HCT116 (cell line): Measurements from ENCODE around the gene HINT1. TPM values are rescaled to one million over a fixed set of nuclear protein-coding genes. Genes with fewer than 3 reads are reported as not detected.

Experiments
- ATAC-seq: fragments of 200-7000 bp; cut with Tn5 transposase; 2 replicates; pipeline ENCODE4 v1.9.1; 2020; ENCODE audit warnings: mild to moderate bottlenecking, moderate library complexity
- BruUV-seq: library from RNA; stranded (reverse); fragments of 400-500 nt; replicated peaks from 2 replicates; lab custom pipeline; 2021; lab: Mats Ljungman, UMichigan
- CTCF ChIA-PET: fragments of 300-600 bp; sonication (Branson Sonifier 250); formaldehyde crosslinking; loops from one replicate; lab custom pipeline; 2021; ENCODE audit warnings: antibody characterized with exemption; lab: Charles Lee
- POLR2A ChIA-PET: fragments of 300-600, 350-600 bp; sonication (Branson Sonifier 250); formaldehyde crosslinking; loops from one replicate; lab custom pipeline; 2021; ENCODE audit warnings: antibody characterized with exemption; lab: Charles Lee
- RAD21 ChIA-PET, 2 experiments: fragments of 300-600 bp; sonication (Branson Sonifier 250); formaldehyde crosslinking; loops; one replicate each; lab custom pipeline; 2023; ENCODE audit warnings: low total read pairs in 2 of 2; ENCODE audit not compliant: uncharacterized antibody in 2 of 2, unreplicated experiment in 2 of 2, low non-redundant PET in 1 of 2; lab: Charles Lee
- DNase-seq: peaks from one replicate; pipeline ENCODE4 v3.0.0-alpha.2; 2010; ENCODE audit warnings: low read depth, low spot score
- H2AFZ ChIP-seq: fragments of 200-600 bp; shearing (Covaris generic), sonication (generic); 2 replicates; pipeline ENCODE4 v1.6.1; 2017; ENCODE audit warnings: low read depth, mixed run types, mixed read lengths, antibody characterized with exemption, low read length; ENCODE audit not compliant: poor library complexity, severe bottlenecking
- H3K27ac ChIP-seq: 2 replicates; pipeline ENCODE4 v1.5.1; 2012; ENCODE audit warnings: low read depth, low read length
- H3K27me3 ChIP-seq: fragments of 200-600 bp; sonication (generic); 2 replicates; pipeline ENCODE4 v1.6.1; 2016; ENCODE audit warnings: mixed run types, low read length, mixed read lengths; ENCODE audit not compliant: insufficient read depth
- H3K36me3 ChIP-seq, 2 experiments: fragments of 200-500 bp in 1 of 2; fragments of 200-600 bp in 1 of 2; sonication (Bioruptor generic) in 1 of 2; sonication (generic) in 1 of 2; 2 replicates each; pipeline versions ENCODE4 v1.5.1 to v1.6.1; 2014 to 2016; ENCODE audit warnings: low read length in 2 of 2, inconsistent platforms in 1 of 2, mixed read lengths in 1 of 2, mixed run types in 1 of 2; ENCODE audit not compliant: insufficient read depth in 2 of 2, control insufficient read depth in 1 of 2
- H3K4me1 ChIP-seq, 2 experiments: fragments of 200-600 bp in 1 of 2; sonication (generic) in 1 of 2; 2 replicates each; pipeline versions ENCODE4 v1.5.1 to v1.6.1; 2012 to 2017; ENCODE audit warnings: low read length in 2 of 2, inconsistent platforms in 1 of 2, mild to moderate bottlenecking in 1 of 2, mixed read lengths in 1 of 2, mixed run types in 1 of 2, moderate library complexity in 1 of 2; ENCODE audit not compliant: insufficient read depth in 2 of 2, control insufficient read depth in 1 of 2
- H3K4me2 ChIP-seq: fragments of 200-600 bp; sonication (generic); 2 replicates; pipeline ENCODE4 v1.6.1; 2017; ENCODE audit warnings: mixed run types, low read length, mixed read lengths
- H3K4me3 ChIP-seq, 2 experiments: fragments of 200-600 bp in 1 of 2; sonication (generic) in 1 of 2; replicated peaks in 1 of 2; 2 replicates each; pipeline ENCODE4 v1.5.1; 2011 to 2016; ENCODE audit warnings: low read length in 2 of 2, control low read depth in 1 of 2, low read depth in 1 of 2, mild to moderate bottlenecking in 1 of 2, mixed read lengths in 1 of 2, mixed run types in 1 of 2
- H3K79me2 ChIP-seq: fragments of 200-600 bp; sonication (generic); 2 replicates; pipeline ENCODE4 v1.6.1; 2017; ENCODE audit warnings: mild to moderate bottlenecking, mixed run types, low read length, moderate library complexity, mixed read lengths; ENCODE audit not compliant: insufficient read depth
- H3K9ac ChIP-seq: fragments of 200-600 bp; sonication (generic); 2 replicates; pipeline ENCODE4 v1.6.1; 2016; ENCODE audit warnings: low read length, mixed read lengths
- H3K9me2 ChIP-seq: fragments of 200-600 bp; sonication (generic), shearing (Covaris generic); 2 replicates; pipeline ENCODE4 v1.6.1; 2017; ENCODE audit warnings: mixed run types, mild to moderate bottlenecking, moderate library complexity; ENCODE audit not compliant: insufficient read depth
- H3K9me3 ChIP-seq, 2 experiments: fragments of 200-500 bp in 1 of 2; fragments of 200-600 bp in 1 of 2; sonication (Bioruptor generic) in 1 of 2; sonication (generic) in 1 of 2; 2 replicates each; pipeline ENCODE4 v1.6.1; 2014 to 2017; ENCODE audit warnings: low read length in 2 of 2, mixed read lengths in 2 of 2, inconsistent platforms in 1 of 2, low read depth in 1 of 2, mild to moderate bottlenecking in 1 of 2, mixed run types in 1 of 2, moderate library complexity in 1 of 2; ENCODE audit not compliant: control insufficient read depth in 1 of 2, insufficient read depth in 1 of 2
- H4K20me1 ChIP-seq: fragments of 200-600 bp; sonication (generic), shearing (Covaris generic); 2 replicates; pipeline ENCODE4 v1.6.1; 2017; ENCODE audit warnings: mixed run types, mild to moderate bottlenecking, moderate library complexity; ENCODE audit not compliant: insufficient read depth
- ATF3 ChIP-seq: IDR thresholded peaks from 2 replicates; pipeline ENCODE4 v1.6.1; 2012
- CEBPB ChIP-seq: IDR thresholded peaks from 2 replicates; pipeline ENCODE4 v1.6.1; 2012; ENCODE audit warnings: low read depth
- CTCF ChIP-seq, 3 experiments: fragments of 200-600 bp in 1 of 3; sonication (generic) in 1 of 3; IDR thresholded peaks in 2 of 3; conservative IDR thresholded peaks in 1 of 3; 2 replicates each; pipeline ENCODE4 v1.5.1; 2012 to 2017; ENCODE audit warnings: low read depth in 2 of 3, low read length in 2 of 3, antibody characterized with exemption in 1 of 3, borderline replicate concordance in 1 of 3, control low read depth in 1 of 3, mild to moderate bottlenecking in 1 of 3, mixed read lengths in 1 of 3, mixed run types in 1 of 3, moderate library complexity in 1 of 3; ENCODE audit not compliant: insufficient read depth in 1 of 3
- ELF1 ChIP-seq: IDR thresholded peaks from 2 replicates; pipeline ENCODE4 v1.6.1; 2012; ENCODE audit warnings: low read depth, borderline replicate concordance
- EZH2 ChIP-seq: fragments of 200-600 bp; sonication (generic); IDR thresholded peaks from 2 replicates; pipeline ENCODE4 v1.6.1; 2017; ENCODE audit warnings: antibody characterized with exemption, mixed run types
- EZH2phosphoT487 ChIP-seq: fragments of 200-600 bp; IDR thresholded peaks from 2 replicates; pipeline ENCODE4 v1.6.1; 2018; ENCODE audit warnings: antibody characterized with exemption, borderline replicate concordance
- FOSL1 ChIP-seq: IDR thresholded peaks from 2 replicates; pipeline ENCODE4 v1.6.1; 2012; ENCODE audit warnings: low read depth
- JUND ChIP-seq: IDR thresholded peaks from 2 replicates; pipeline ENCODE4 v1.6.1; 2012
- POLR2A ChIP-seq: IDR thresholded peaks from 2 replicates; pipeline ENCODE4 v1.7.0; 2011; ENCODE audit warnings: borderline replicate concordance; ENCODE audit not compliant: insufficient read depth, insufficient read length; ENCODE audit errors: extremely low read depth
- RAD21 ChIP-seq: IDR thresholded peaks from 2 replicates; pipeline ENCODE4 v1.6.1; 2012; ENCODE audit warnings: low read depth, mild to moderate bottlenecking
- REST ChIP-seq: IDR thresholded peaks from 2 replicates; pipeline ENCODE4 v1.6.1; 2012; ENCODE audit warnings: low read depth
- SIN3A ChIP-seq: IDR thresholded peaks from 2 replicates; pipeline ENCODE4 v1.6.1; 2012; ENCODE audit warnings: low read depth
- SP1 ChIP-seq: IDR thresholded peaks from 2 replicates; pipeline ENCODE4 v1.6.1; 2012; ENCODE audit warnings: low read depth
- TCF7L2 ChIP-seq: IDR thresholded peaks from 2 replicates; pipeline ENCODE4 v1.7.0; 2011; ENCODE audit warnings: borderline replicate concordance, inconsistent platforms; ENCODE audit not compliant: insufficient read depth, insufficient read length; ENCODE audit errors: extremely low read depth
- YY1 ChIP-seq: IDR thresholded peaks from 2 replicates; pipeline ENCODE4 v1.6.1; 2011; ENCODE audit warnings: low read length, low read depth, moderate library complexity, mild to moderate bottlenecking; ENCODE audit not compliant: insufficient replicate concordance; ENCODE audit errors: extremely low read depth
- ZFX ChIP-seq: fragments of 450-650 bp; IDR thresholded peaks from 2 replicates; pipeline ENCODE4 v1.6.1; 2017
- ZNF274 ChIP-seq: fragments of 200-500 bp; sonication (Bioruptor generic); IDR thresholded peaks from 2 replicates; pipeline ENCODE4 v1.6.1; 2014; ENCODE audit warnings: mild to moderate bottlenecking, low read depth, low read length, inconsistent platforms
- intact Hi-C: fragments of 100-400 bp; cut with micrococcal nuclease; formaldehyde crosslinking; loops from 2 replicates; pipeline ENCODE4 v1.10.0; 2022
- total RNA-seq: library from RNA; stranded (reverse); gene quantifications from one replicate; pipeline ENCODE4 v1.2.1, GENCODE V29; 2021; ENCODE audit not compliant: unreplicated experiment

Gene HINT1
- total RNA-seq, 1 experiment from 2014 or later: 222 TPM

GRCh38 chr5:131151216-131151615 lies 13.8 kb downstream of the HINT1 start:
- intact Hi-C loops: no loop called here
- no peak overlapping the region for H3K9ac ChIP-seq
- H3K4me1 ChIP-seq: no peaks in the 10 kb centered on the region
- no peaks in the 10 kb centered on the region for H3K36me3 ChIP-seq
- no peak overlapping the region for H3K4me3 ChIP-seq
- POLR2A ChIA-PET: no interaction called here
- H3K4me2 ChIP-seq: no peak overlapping the region
- DNase-seq (no peak), ATAC-seq (no peak)
- H2AFZ ChIP-seq: no peak overlapping the region
- no peaks in the 10 kb centered on the region for H4K20me1 ChIP-seq
- no TSS peak for BruUV-seq
- no peak for TF ChIP-seq CTCF (IDR thresholded peaks at IDR 0.05 in 2 of 3, conservative IDR thresholded peaks at IDR 0.05 in 1 of 3; ENCODE audit: borderline replicate concordance in 1 of 3, insufficient read depth in 1 of 3, low read depth in 2 of 3, low read length in 2 of 3)
- TF ChIP-seq CEBPB: no peak
- no peak for TF ChIP-seq POLR2A
- TF ChIP-seq ELF1: no peak
- TF ChIP-seq SP1: no peak
- TF ChIP-seq ZFX: no peak
- no peak for TF ChIP-seq REST
- no peak for TF ChIP-seq YY1
- no peak for TF ChIP-seq SIN3A
- no peak for TF ChIP-seq EZH2phosphoT487
- TF ChIP-seq ATF3: no peak
- TF ChIP-seq TCF7L2: no peak
- no peak for TF ChIP-seq ZNF274
- TF ChIP-seq JUND: no peak
- no peak for TF ChIP-seq EZH2
- TF ChIP-seq FOSL1: no peak
- no peak for TF ChIP-seq RAD21
- CTCF ChIA-PET: no interaction called here
- RAD21 ChIA-PET: no interaction called here
- no peaks in the 10 kb centered on the region for H3K79me2 ChIP-seq
- no peaks in the 10 kb centered on the region for H3K9me3 ChIP-seq
- no peaks in the 10 kb centered on the region for H3K9me2 ChIP-seq
- no peak overlapping the region for H3K27ac ChIP-seq
- no peaks in the 10 kb centered on the region for H3K27me3 ChIP-seq
